MM.1S (cell line): ENCODE measurements around the gene XYLT1.

ENCODE experiments used
- DNase-seq: peaks from one replicate; pipeline ENCODE4 v3.0.0-alpha.2; 2015
- H2AFZ ChIP-seq: fragments of 300-600 bp; sonication (generic); 2 replicates; pipeline ENCODE4 v1.6.0; 2016; ENCODE audit warnings: antibody characterized with exemption, low read length
- H3F3A ChIP-seq: fragments of 300-600 bp; sonication (generic); 2 replicates; pipeline ENCODE4 v1.6.1; 2016; ENCODE audit warnings: mild to moderate bottlenecking, antibody characterized with exemption, low read length, moderate library complexity, mixed read lengths; ENCODE audit not compliant: insufficient read depth
- H3K27ac ChIP-seq: fragments of 300-600 bp; sonication (generic); 2 replicates; pipeline ENCODE4 v1.5.1; 2016; ENCODE audit warnings: mild to moderate bottlenecking, low read length
- H3K27me3 ChIP-seq: fragments of 300-600 bp; sonication (generic); replicated peaks from 2 replicates; pipeline ENCODE4 v1.6.0; 2016; ENCODE audit warnings: low read length; ENCODE audit not compliant: insufficient read depth
- H3K36me3 ChIP-seq: fragments of 300-600 bp; sonication (generic); replicated peaks from 2 replicates; pipeline ENCODE4 v1.6.1; 2016; ENCODE audit warnings: mild to moderate bottlenecking, low read length, mixed read lengths; ENCODE audit not compliant: insufficient read depth
- H3K4me1 ChIP-seq: fragments of 300-600 bp; sonication (generic); 2 replicates; pipeline ENCODE4 v1.6.1; 2016; ENCODE audit warnings: low read length, mixed read lengths
- H3K4me2 ChIP-seq: fragments of 300-600 bp; sonication (generic); 2 replicates; pipeline ENCODE4 v1.6.0; 2016; ENCODE audit warnings: low read depth, low read length
- H3K4me3 ChIP-seq: fragments of 300-600 bp; sonication (generic); 2 replicates; pipeline ENCODE4 v1.5.1; 2016; ENCODE audit warnings: low read length, mixed read lengths
- H3K79me2 ChIP-seq: fragments of 300-600 bp; sonication (generic); 2 replicates; pipeline ENCODE4 v1.6.1; 2016; ENCODE audit warnings: mixed run types, low read length, mixed read lengths
- H3K9ac ChIP-seq: fragments of 300-600 bp; sonication (generic); 2 replicates; pipeline ENCODE4 v1.6.1; 2016; ENCODE audit warnings: low read length, mixed read lengths
- H3K9me2 ChIP-seq: fragments of 300-600 bp; sonication (generic); replicated peaks from 2 replicates; pipeline ENCODE4 v1.6.1; 2016; ENCODE audit warnings: mild to moderate bottlenecking, low read length, mixed read lengths; ENCODE audit not compliant: insufficient read depth
- H3K9me3 ChIP-seq: fragments of 300-600 bp; sonication (generic); replicated peaks from 2 replicates; pipeline ENCODE4 v1.6.1; 2016; ENCODE audit warnings: mild to moderate bottlenecking, low read length, mixed read lengths; ENCODE audit not compliant: insufficient read depth
- H4K20me1 ChIP-seq: fragments of 300-600 bp; sonication (generic); 2 replicates; pipeline ENCODE4 v1.6.1; 2016; ENCODE audit warnings: mild to moderate bottlenecking, low read length, moderate library complexity, mixed read lengths; ENCODE audit not compliant: insufficient read depth
- EZH2 ChIP-seq: fragments of 300-600 bp; sonication (generic); optimal IDR thresholded peaks from 2 replicates; pipeline ENCODE3; 2017; ENCODE audit warnings: low read depth, mild to moderate bottlenecking, antibody characterized with exemption, low read length, mixed read lengths
- EZH2phosphoT487 ChIP-seq: fragments of 300-600 bp; sonication (generic); IDR thresholded peaks from 2 replicates; pipeline ENCODE4 v1.6.1; 2018; ENCODE audit warnings: antibody characterized with exemption, low read length
- TF ChIP-seq, protein P1 (sequence below): fragments of 300-600 bp; sonication (generic); IDR thresholded peaks from 2 replicates; pipeline ENCODE4 v1.5.1; 2016; ENCODE audit warnings: antibody characterized with exemption, low read length, mixed read lengths

The XYLT1 gene

DNA sequence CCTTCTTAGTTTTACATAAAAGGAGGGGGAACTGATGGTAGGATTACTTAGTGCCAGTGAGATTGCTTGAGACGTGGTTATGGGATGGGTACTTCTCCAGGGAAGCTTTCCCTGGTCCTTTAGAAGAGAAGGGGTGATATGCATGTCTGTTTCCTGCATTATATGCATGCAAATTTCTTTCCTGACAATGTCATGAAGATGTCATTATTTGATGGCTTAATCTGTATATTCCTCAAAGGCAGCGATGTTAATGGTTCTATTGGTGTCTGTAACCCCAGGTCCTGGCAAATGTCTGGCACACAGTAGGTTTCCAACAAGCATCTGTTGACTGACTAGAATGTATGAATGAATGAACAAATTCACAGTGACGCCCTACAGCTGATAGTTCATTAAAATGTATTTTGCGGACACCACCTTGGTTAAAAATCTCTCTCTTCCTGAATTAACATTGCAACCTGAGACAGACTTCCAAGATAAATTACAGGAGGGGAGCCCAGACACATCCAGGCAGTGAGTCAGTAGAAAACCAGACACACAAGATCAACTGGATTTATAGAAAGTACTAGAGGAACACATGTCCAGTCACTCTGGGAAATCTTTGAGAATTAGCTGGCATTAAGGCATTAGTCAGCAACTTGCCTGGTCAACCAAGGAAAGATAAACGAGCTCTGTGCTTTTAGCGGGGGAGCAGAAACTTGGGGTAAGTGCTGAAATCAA lies 293.4 kb downstream of the XYLT1 start:
- H3K4me1 ChIP-seq: no peaks in the 10 kb centered on the region
- H3K27ac ChIP-seq: no peak overlapping the region
- H3F3A ChIP-seq: no peaks in the 10 kb centered on the region
- H3K79me2 ChIP-seq: no peaks in the 10 kb centered on the region
- no peak overlapping the region for H3K9ac ChIP-seq
- H3K9me2 ChIP-seq: no peaks in the 10 kb centered on the region
- H3K9me3 ChIP-seq: no peaks in the 10 kb centered on the region
- H3K36me3 ChIP-seq: no peaks in the 10 kb centered on the region
- no peaks in the 10 kb centered on the region for H3K27me3 ChIP-seq
- no peak overlapping the region for H3K4me3 ChIP-seq
- DNase-seq: no peak
- no peak overlapping the region for H3K4me2 ChIP-seq
- H4K20me1 ChIP-seq: no peaks in the 10 kb centered on the region
- H2AFZ ChIP-seq: no peak overlapping the region
- TF ChIP-seq EZH2 (no peak), EZH2phosphoT487 (no peak)
- TF ChIP-seq, protein P1, sequence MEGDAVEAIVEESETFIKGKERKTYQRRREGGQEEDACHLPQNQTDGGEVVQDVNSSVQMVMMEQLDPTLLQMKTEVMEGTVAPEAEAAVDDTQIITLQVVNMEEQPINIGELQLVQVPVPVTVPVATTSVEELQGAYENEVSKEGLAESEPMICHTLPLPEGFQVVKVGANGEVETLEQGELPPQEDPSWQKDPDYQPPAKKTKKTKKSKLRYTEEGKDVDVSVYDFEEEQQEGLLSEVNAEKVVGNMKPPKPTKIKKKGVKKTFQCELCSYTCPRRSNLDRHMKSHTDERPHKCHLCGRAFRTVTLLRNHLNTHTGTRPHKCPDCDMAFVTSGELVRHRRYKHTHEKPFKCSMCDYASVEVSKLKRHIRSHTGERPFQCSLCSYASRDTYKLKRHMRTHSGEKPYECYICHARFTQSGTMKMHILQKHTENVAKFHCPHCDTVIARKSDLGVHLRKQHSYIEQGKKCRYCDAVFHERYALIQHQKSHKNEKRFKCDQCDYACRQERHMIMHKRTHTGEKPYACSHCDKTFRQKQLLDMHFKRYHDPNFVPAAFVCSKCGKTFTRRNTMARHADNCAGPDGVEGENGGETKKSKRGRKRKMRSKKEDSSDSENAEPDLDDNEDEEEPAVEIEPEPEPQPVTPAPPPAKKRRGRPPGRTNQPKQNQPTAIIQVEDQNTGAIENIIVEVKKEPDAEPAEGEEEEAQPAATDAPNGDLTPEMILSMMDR: no peak

DNA sequence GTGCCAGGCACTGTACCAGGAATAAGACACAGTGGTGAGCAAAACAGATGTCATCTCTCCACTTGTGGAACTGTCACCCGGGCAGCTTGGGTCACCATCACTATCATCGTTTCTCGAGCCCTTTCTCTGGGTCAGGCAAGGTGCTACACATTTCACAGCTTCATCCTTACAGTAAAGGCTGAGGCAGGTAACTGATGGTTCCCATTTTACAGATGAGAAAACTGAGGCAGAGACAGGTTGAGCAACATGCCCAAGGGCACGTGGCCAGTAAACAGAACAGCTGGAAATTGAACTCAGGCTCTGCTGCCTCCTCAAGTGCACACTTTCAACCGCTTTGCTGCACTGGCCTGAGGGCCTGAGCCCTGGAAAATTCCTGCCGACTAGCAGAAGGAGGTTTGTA lies 294.6 kb downstream of the XYLT1 start:
- Histone ChIP-seq H3K4me1 (no peaks in the 10 kb centered on the region), H4K20me1 (no peaks in the 10 kb centered on the region), H3K27me3 (no peaks in the 10 kb centered on the region), H3F3A (no peaks in the 10 kb centered on the region), H3K9ac (no peak overlapping the region), H3K27ac (no peak overlapping the region), H3K9me2 (no peaks in the 10 kb centered on the region), H3K79me2 (no peaks in the 10 kb centered on the region), H3K9me3 (no peaks in the 10 kb centered on the region), H3K36me3 (no peaks in the 10 kb centered on the region), H3K4me2 (no peak overlapping the region), H2AFZ (no peak overlapping the region), H3K4me3 (no peak overlapping the region)
- DNase-seq: no peak
- TF ChIP-seq, protein P1: no peak
- TF ChIP-seq EZH2phosphoT487 (no peak), EZH2 (no peak)

DNA sequence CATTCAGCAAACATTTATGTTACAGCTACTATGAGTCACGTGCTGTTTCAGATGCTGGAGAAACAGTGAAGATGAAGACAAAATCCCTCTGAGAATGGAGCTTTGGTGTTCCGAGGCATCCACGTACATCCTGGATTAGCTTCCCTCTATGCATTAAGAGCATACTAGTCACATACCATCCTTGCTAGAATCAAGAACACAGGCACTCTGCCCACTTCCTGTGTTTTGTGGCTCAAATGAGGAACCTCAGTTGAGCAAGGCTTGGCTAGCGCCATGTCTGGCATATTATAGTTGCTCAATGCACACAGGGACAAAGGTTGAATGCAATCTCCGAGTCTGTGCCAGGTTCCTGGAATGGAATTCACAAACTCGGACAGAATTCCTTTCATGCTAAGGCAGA lies 297.5 kb downstream of the XYLT1 start:
- Histone ChIP-seq H3K9me2 (no peaks in the 10 kb centered on the region), H4K20me1 (no peaks in the 10 kb centered on the region), H3K4me2 (no peak overlapping the region), H3K4me1 (no peaks in the 10 kb centered on the region), H3K36me3 (no peaks in the 10 kb centered on the region), H3K9ac (no peak overlapping the region), H2AFZ (no peak overlapping the region), H3F3A (no peaks in the 10 kb centered on the region), H3K9me3 (no peaks in the 10 kb centered on the region), H3K4me3 (no peak overlapping the region), H3K79me2 (no peaks in the 10 kb centered on the region), H3K27me3 (no peaks in the 10 kb centered on the region), H3K27ac (no peak overlapping the region)
- TF ChIP-seq EZH2: no peak
- TF ChIP-seq, protein P1: no peak
- no peak for TF ChIP-seq EZH2phosphoT487
- DNase-seq: no peak
